Astrocyte (in vitro differentiated cells and primary cell): ENCODE measurements around the gene PSMG3. TPM values are rescaled to one million over a fixed set of nuclear protein-coding genes. Genes with fewer than 3 reads are reported as not detected.

Experiments
- DNase-seq: peaks from one replicate; pipeline ENCODE4 v3.0.0-alpha.2; 2010; ENCODE audit warnings: low read depth
- FAIRE-seq: peaks from 2 replicates; lab custom pipeline; 2011; peaks lifted over from hg19 to GRCh38; lab: Jason Lieb, UNC
- H2AFZ ChIP-seq: 2 replicates; pipeline ENCODE4 v1.6.0; 2012; ENCODE audit warnings: low read depth, low read length, inconsistent platforms
- H3K27ac ChIP-seq: 2 replicates; pipeline ENCODE4 v1.5.1; 2011; ENCODE audit warnings: low read depth, low read length, inconsistent platforms
- H3K27me3 ChIP-seq: 2 replicates; pipeline ENCODE4 v1.6.0; 2011; ENCODE audit warnings: low read length, inconsistent platforms; ENCODE audit not compliant: insufficient read depth
- H3K36me3 ChIP-seq: 2 replicates; pipeline ENCODE4 v1.5.1; 2011; ENCODE audit warnings: low read length, inconsistent platforms; ENCODE audit not compliant: insufficient read depth
- H3K4me1 ChIP-seq: 2 replicates; pipeline ENCODE4 v1.5.1; 2011; ENCODE audit warnings: low read length, inconsistent platforms; ENCODE audit not compliant: insufficient read depth
- H3K4me2 ChIP-seq: 2 replicates; pipeline ENCODE4 v1.6.0; 2012; ENCODE audit warnings: low read length, inconsistent platforms
- H3K4me3 ChIP-seq: 2 replicates; pipeline ENCODE4 v1.5.1; 2011; ENCODE audit warnings: low read depth, mild to moderate bottlenecking, low read length, inconsistent platforms; ENCODE audit not compliant: insufficient read depth
- H3K79me2 ChIP-seq: 2 replicates; pipeline ENCODE4 v1.6.0; 2012; ENCODE audit warnings: mild to moderate bottlenecking, low read length, inconsistent platforms; ENCODE audit not compliant: insufficient read depth
- H3K9ac ChIP-seq: 2 replicates; pipeline ENCODE4 v1.6.0; 2012; ENCODE audit warnings: mild to moderate bottlenecking, low read length, inconsistent platforms
- H3K9me3 ChIP-seq: 2 replicates; pipeline ENCODE4 v1.5.1; 2012; ENCODE audit warnings: low read depth, mild to moderate bottlenecking, low read length, inconsistent platforms; ENCODE audit not compliant: insufficient read depth
- H4K20me1 ChIP-seq: 2 replicates; pipeline ENCODE4 v1.6.0; 2012; ENCODE audit warnings: low read length, inconsistent platforms; ENCODE audit not compliant: insufficient read depth
- H3K27ac Mint-ChIP-seq: one replicate; pipeline ENCODE4 v1.8.0; 2021; ENCODE audit warnings: mild to moderate bottlenecking, mixed read lengths; ENCODE audit not compliant: unreplicated experiment
- H3K27me3 Mint-ChIP-seq: one replicate; pipeline ENCODE4 v1.8.0; 2021; ENCODE audit warnings: low read depth, mixed read lengths; ENCODE audit not compliant: unreplicated experiment
- H3K36me3 Mint-ChIP-seq: one replicate; pipeline ENCODE4 v1.8.0; 2021; ENCODE audit warnings: low read depth, mixed read lengths; ENCODE audit not compliant: unreplicated experiment
- H3K4me1 Mint-ChIP-seq: one replicate; pipeline ENCODE4 v1.8.0; 2021; ENCODE audit warnings: low read depth, mixed read lengths; ENCODE audit not compliant: unreplicated experiment
- H3K4me3 Mint-ChIP-seq: one replicate; pipeline ENCODE4 v1.8.0; 2021; ENCODE audit warnings: mild to moderate bottlenecking, moderate library complexity, mixed read lengths; ENCODE audit not compliant: unreplicated experiment
- H3K9me3 Mint-ChIP-seq: one replicate; pipeline ENCODE4 v1.8.0; 2021; ENCODE audit warnings: mild to moderate bottlenecking, mixed read lengths; ENCODE audit not compliant: unreplicated experiment
- EZH2 ChIP-seq: IDR thresholded peaks from 2 replicates; pipeline ENCODE4 v1.6.1; 2012; ENCODE audit warnings: mild to moderate bottlenecking, low read length, inconsistent platforms; ENCODE audit not compliant: insufficient read depth
- total RNA-seq: library from RNA; stranded (reverse); gene quantifications from 2 replicates; pipeline ENCODE4 v1.2.1, GENCODE V29; 2021
- TF ChIP-seq, protein P1 (sequence below): IDR thresholded peaks from 2 replicates; pipeline ENCODE4 v1.5.1; 2011; ENCODE audit warnings: low read depth, mild to moderate bottlenecking, inconsistent platforms, low read length, moderate library complexity; ENCODE audit not compliant: insufficient read depth

The PSMG3 gene
- total RNA-seq, 1 donor from 2014 or later: 30.3 TPM

GRCh38 chr7:1610678-1611302 lies 41.0 kb upstream of the PSMG3 start:
- Mint-ChIP-seq H3K9me3 (peaks cover 5% of the 10 kb centered on the region), H3K4me1 (peaks cover 9% of the 10 kb centered on the region), H3K27me3 (peaks cover 34% of the 10 kb centered on the region), H3K27ac (no peak overlapping the region), H3K4me3 (no peak overlapping the region), H3K36me3 (no peaks in the 10 kb centered on the region)
- peaks cover 7% of the 10 kb centered on the region for H3K4me1 ChIP-seq
- H3K27me3 ChIP-seq: peaks cover 4% of the 10 kb centered on the region
- no peak for FAIRE-seq
- H3K79me2 ChIP-seq: no peaks in the 10 kb centered on the region
- H3K4me3 ChIP-seq: no peak overlapping the region
- no peak for DNase-seq
- H3K4me2 ChIP-seq: no peak overlapping the region
- no peak overlapping the region for H3K27ac ChIP-seq
- no peak overlapping the region for H2AFZ ChIP-seq
- TF ChIP-seq, protein P1, sequence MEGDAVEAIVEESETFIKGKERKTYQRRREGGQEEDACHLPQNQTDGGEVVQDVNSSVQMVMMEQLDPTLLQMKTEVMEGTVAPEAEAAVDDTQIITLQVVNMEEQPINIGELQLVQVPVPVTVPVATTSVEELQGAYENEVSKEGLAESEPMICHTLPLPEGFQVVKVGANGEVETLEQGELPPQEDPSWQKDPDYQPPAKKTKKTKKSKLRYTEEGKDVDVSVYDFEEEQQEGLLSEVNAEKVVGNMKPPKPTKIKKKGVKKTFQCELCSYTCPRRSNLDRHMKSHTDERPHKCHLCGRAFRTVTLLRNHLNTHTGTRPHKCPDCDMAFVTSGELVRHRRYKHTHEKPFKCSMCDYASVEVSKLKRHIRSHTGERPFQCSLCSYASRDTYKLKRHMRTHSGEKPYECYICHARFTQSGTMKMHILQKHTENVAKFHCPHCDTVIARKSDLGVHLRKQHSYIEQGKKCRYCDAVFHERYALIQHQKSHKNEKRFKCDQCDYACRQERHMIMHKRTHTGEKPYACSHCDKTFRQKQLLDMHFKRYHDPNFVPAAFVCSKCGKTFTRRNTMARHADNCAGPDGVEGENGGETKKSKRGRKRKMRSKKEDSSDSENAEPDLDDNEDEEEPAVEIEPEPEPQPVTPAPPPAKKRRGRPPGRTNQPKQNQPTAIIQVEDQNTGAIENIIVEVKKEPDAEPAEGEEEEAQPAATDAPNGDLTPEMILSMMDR: no peak
- TF ChIP-seq EZH2: no peak
- no peaks in the 10 kb centered on the region for H3K9me3 ChIP-seq
- no peaks in the 10 kb centered on the region for H4K20me1 ChIP-seq
- H3K36me3 ChIP-seq: no peaks in the 10 kb centered on the region
- no peak overlapping the region for H3K9ac ChIP-seq

DNA sequence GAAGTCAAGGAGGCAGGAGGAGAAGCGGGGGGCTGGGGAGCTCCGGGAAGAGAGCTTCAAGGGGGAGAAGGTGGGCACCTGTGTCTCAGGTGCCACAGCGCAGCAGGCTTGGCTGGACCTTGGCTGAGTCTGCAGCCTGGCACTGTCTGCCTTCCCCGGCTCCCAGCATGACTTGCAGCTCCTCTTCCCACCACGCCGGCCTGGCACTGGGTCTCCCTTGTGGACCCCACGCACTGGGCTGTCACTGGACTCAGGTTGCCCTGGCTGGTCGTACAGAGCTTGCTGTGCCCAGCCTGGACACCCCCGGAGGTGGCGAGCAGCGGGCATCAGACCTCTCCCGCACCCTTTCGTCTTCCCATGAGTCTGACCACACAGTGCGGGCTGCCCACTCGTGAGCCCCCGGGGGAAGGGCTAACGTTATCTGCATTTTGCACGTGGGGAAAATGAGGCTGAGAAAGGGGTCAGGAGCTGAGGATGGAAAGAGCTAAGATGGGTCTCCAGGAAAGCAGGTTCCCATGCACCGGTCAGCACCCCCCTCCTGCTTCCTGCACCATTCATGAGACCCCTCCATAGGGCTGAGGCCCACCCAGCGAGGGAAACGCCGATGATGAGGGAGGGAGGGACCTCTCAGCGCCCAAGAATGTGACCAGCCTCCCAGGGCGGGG lies 40.3 kb upstream of the PSMG3 start:
- no peaks in the 10 kb centered on the region for H4K20me1 ChIP-seq
- no peak overlapping the region for H3K9ac ChIP-seq
- H3K27ac ChIP-seq: no peak overlapping the region
- H3K27me3 ChIP-seq: peaks cover 4% of the 10 kb centered on the region
- TF ChIP-seq, protein P1: no peak
- TF ChIP-seq EZH2: no peak
- peaks cover 5% of the 10 kb centered on the region for H3K9me3 Mint-ChIP-seq
- DNase-seq (no peak), FAIRE-seq (no peak)
- H2AFZ ChIP-seq: no peak overlapping the region
- no peaks in the 10 kb centered on the region for H3K9me3 ChIP-seq
- H3K4me3 ChIP-seq: no peak overlapping the region
- peaks cover 9% of the 10 kb centered on the region for H3K4me1 Mint-ChIP-seq
- H3K79me2 ChIP-seq: no peaks in the 10 kb centered on the region
- no peaks in the 10 kb centered on the region for H3K36me3 Mint-ChIP-seq
- H3K4me2 ChIP-seq: no peak overlapping the region
- no peaks in the 10 kb centered on the region for H3K36me3 ChIP-seq
- no peak overlapping the region for H3K4me3 Mint-ChIP-seq
- H3K4me1 ChIP-seq: peaks cover 7% of the 10 kb centered on the region
- H3K27ac Mint-ChIP-seq: no peak overlapping the region
- peaks cover 40% of the 10 kb centered on the region for H3K27me3 Mint-ChIP-seq

- Histone ChIP-seq H3K27me3 (peaks cover 9% of the 10 kb centered on the region), H2AFZ (no peak overlapping the region), H3K4me2 (no peak overlapping the region), H3K36me3 (no peaks in the 10 kb centered on the region), H3K9me3 (no peaks in the 10 kb centered on the region), H3K79me2 (no peaks in the 10 kb centered on the region), H3K27ac (no peak overlapping the region), H4K20me1 (no peaks in the 10 kb centered on the region), H3K4me3 (no peak overlapping the region), H3K9ac (no peak overlapping the region), H3K4me1 (peaks cover 7% of the 10 kb centered on the region)
- H3K9me3 Mint-ChIP-seq: no peaks in the 10 kb centered on the region
- no peak overlapping the region for H3K4me3 Mint-ChIP-seq
- TF ChIP-seq, protein P1: no peak
- TF ChIP-seq EZH2: no peak
- H3K27ac Mint-ChIP-seq: no peak overlapping the region
- FAIRE-seq: no peak
- DNase-seq: no peak
- peaks cover 35% of the 10 kb centered on the region for H3K27me3 Mint-ChIP-seq
- no peaks in the 10 kb centered on the region for H3K36me3 Mint-ChIP-seq
- peaks cover 9% of the 10 kb centered on the region for H3K4me1 Mint-ChIP-seq
Measured at GRCh38 chr7:1609023-1609422, 39.2 kb upstream of the PSMG3 start.
